Activated CD8-positive, alpha-beta T cell treated with anti-CD3 and anti-CD28 coated beads for 36 hours (primary cell): ENCODE measurements around the gene ZFC3H1. TPM values are rescaled to one million over a fixed set of nuclear protein-coding genes. Genes with fewer than 3 reads are reported as not detected.

Experiments used
- ATAC-seq: fragments of 200-7000 bp; cut with Tn5 transposase; one replicate; pipeline ENCODE4 v1.10.0; 2021; ENCODE audit warnings: mild to moderate bottlenecking, moderate library complexity
- CTCF ChIA-PET: fragments of 350-600 bp; sonication (Branson Sonifier 250); formaldehyde crosslinking; loops from one replicate; lab custom pipeline; 2021; ENCODE audit warnings: antibody characterized with exemption; lab: Charles Lee
- POLR2A ChIA-PET: fragments of 350-600 bp; sonication (Branson Sonifier 250); formaldehyde crosslinking; loops from one replicate; lab custom pipeline; 2021; ENCODE audit warnings: antibody characterized with exemption; lab: Charles Lee
- DNase-seq: peaks from one replicate; pipeline ENCODE4 v3.0.0-alpha.2; 2020
- H3K27ac Mint-ChIP-seq: one replicate; pipeline ENCODE4 v1.8.0; 2021; ENCODE audit warnings: mild to moderate bottlenecking, mixed read lengths
- H3K27me3 Mint-ChIP-seq: one replicate; pipeline ENCODE4 v1.8.0; 2021; ENCODE audit warnings: mixed read lengths
- H3K36me3 Mint-ChIP-seq: one replicate; pipeline ENCODE4 v1.8.0; 2021; ENCODE audit warnings: low read depth, mixed read lengths
- H3K4me1 Mint-ChIP-seq: one replicate; pipeline ENCODE4 v1.8.0; 2021; ENCODE audit warnings: low read depth, mixed read lengths
- H3K4me3 Mint-ChIP-seq: one replicate; pipeline ENCODE4 v1.8.0; 2021; ENCODE audit warnings: mild to moderate bottlenecking, moderate library complexity, mixed read lengths
- H3K9me3 Mint-ChIP-seq: one replicate; pipeline ENCODE4 v1.8.0; 2021; ENCODE audit warnings: mixed read lengths
- CTCF ChIP-seq: fragments of 200-600 bp; IDR thresholded peaks from one replicate; pipeline ENCODE4 v1.8.0; 2022; ENCODE audit warnings: antibody characterized with exemption, mild to moderate bottlenecking
- intact Hi-C: fragments of 100-400 bp; cut with micrococcal nuclease; formaldehyde crosslinking; loops from one replicate; pipeline ENCODE4 v1.10.0; 2022
- total RNA-seq, 2 experiments: library from RNA; stranded (reverse); gene quantifications; one replicate each; pipeline ENCODE4 v1.2.3, GENCODE V29; 2021

Gene ZFC3H1
- total RNA-seq: 10 to 100 TPM; 47.1 to 58.4 TPM

DNA sequence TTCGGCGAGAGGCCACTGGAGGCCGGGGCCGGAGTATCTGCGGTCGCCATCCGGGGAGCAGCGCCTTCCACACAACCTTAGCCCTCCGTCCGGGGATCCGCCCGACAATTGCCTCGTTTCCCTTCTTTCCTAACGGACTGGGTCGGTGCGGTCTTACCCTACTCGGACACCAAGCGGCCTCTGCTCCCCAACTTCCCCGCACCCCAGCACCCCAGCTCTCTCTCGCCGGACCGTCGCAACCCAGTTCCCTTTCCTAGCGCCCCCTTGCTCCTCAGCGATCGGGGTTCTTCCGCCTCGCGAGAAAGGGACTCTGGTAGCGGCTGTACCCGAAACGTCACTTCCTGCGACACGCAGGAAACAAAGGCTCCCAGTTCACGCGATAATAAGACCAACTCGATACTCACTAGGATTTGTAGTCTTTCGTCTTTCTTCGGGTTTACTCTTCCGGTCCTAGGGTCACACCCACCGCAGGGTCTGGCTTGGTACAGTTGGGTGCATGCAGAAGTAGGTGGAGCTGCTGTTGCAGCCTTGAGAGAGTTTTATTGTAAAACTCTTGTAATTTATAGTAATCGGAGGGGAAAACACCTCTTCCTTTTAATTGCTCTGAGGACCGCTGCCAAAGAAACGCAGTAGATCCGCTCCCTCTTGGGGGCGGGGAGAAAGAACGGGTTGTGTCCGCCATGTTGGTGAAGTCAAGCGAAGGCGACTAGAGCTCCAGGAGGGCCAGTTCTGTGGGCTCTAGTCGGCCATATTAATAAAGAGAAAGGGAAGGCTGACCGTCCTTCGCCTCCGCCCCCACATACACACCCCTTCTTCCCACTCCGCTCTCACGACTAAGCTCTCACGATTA is at the start of gene ZFC3H1, which contains the start of gene THAP2:
Gene ZFC3H1 (minus strand): TSS at position 288 of the 850 bp plus-strand sequence. CDS start 238 bp downstream, at position 50.
Gene THAP2 (plus strand): TSS at position 741 of the 850 bp plus-strand sequence. CDS start 209 bp downstream, outside the sequence.
- peaks cover 44% of the 10 kb centered on the region for H3K36me3 Mint-ChIP-seq
- H3K27me3 Mint-ChIP-seq: no peaks in the 10 kb centered on the region
- DNase-seq (peak; percentile 95), ATAC-seq (peak; percentile 85)
- intact Hi-C loops: loop anchor here (2.0 to 10.0 kb wide), 3 partner anchors 23 to 181 kb away; partner anchors contain the start of genes RAB21 and TMEM19
- POLR2A ChIA-PET: interaction anchor here (0.6 to 4.2 kb wide), 28 partner anchors 9 to 178 kb away, joined by 3 to 75 read pairs (median 5); partner anchors contain the start of genes RAB21, TBC1D15 and TMEM19
- TF ChIP-seq CTCF: no peak
- peak within 1 kb of the TSS; percentile 100 for H3K4me3 Mint-ChIP-seq
- H3K27ac Mint-ChIP-seq: peak within 1 kb of the TSS; percentile 100
- CTCF ChIA-PET: interaction anchor here (0.9 to 2.6 kb wide), 13 partner anchors 13 to 91 kb away, joined by 3 to 27 read pairs (median 5); partner anchors contain the start of genes RAB21 and TMEM19
- peaks cover 5% of the 10 kb centered on the region for H3K9me3 Mint-ChIP-seq
- peaks cover 34% of the 10 kb centered on the region for H3K4me1 Mint-ChIP-seq

DNA sequence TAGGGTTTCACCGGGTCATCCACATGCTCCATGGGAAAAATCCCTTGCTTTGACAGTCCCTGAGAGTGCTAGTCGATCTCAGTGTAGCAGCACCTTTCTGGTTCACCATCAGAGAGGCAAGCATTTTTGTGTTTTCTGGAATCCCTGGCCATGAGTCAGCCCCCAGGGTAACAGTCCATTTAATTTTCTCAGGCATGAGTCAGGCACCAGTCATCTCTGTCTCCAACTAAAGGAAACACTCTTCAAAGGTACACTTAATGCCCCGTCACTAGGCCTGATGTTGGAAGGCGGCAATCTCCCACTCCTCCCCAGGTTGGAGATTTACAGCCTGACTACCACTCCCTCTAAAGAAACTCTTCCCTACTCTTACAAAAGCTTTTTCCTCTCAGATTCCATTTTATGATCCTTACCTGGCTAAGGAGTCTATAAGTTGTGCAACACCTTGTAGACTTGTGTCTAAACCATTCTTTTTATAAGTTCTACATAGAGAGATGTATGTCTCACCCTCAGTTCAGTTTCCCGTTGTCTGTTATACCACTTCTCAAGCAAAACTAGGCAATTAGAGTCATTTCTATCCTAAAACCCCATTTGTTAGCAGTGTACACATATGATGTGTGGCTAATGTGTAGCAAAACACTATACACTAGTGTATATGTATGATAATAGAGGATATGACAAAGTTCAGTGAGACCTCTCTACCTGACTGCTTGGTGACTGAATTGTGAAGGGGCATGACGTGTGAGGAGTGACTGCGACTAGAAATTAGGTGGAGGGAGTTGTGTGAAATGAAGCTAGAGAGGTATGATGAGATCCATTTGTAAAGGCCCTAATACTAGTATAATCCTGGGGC is 46.9 kb upstream of the ZFC3H1 start:
- ChIA-PET POLR2A (no interaction called here), CTCF (no interaction called here)
- intact Hi-C loops: no loop called here
- Mint-ChIP-seq H3K4me3 (no peak overlapping the region), H3K4me1 (no peaks in the 10 kb centered on the region), H3K9me3 (peaks cover 25% of the 10 kb centered on the region), H3K27me3 (no peaks in the 10 kb centered on the region), H3K27ac (no peak overlapping the region), H3K36me3 (peaks cover 11% of the 10 kb centered on the region)
- DNase-seq (no peak), ATAC-seq (peak; percentile 39)
- TF ChIP-seq CTCF: no peak

- ATAC-seq (no peak), DNase-seq (no peak)
- Mint-ChIP-seq H3K36me3 (peaks cover 11% of the 10 kb centered on the region), H3K27me3 (no peaks in the 10 kb centered on the region), H3K9me3 (peaks cover 14% of the 10 kb centered on the region), H3K4me1 (no peaks in the 10 kb centered on the region), H3K4me3 (no peak overlapping the region), H3K27ac (no peak overlapping the region)
- intact Hi-C loops: no loop called here
- no peak for TF ChIP-seq CTCF
- ChIA-PET POLR2A (interaction anchor here (1.5 kb wide), 1 partner anchor 45 kb away, joined by 4 read pairs; the partner anchor contains the start of genes THAP2 and ZFC3H1), CTCF (interaction anchor here (1.2 kb wide), 1 partner anchor 34 kb away, joined by 3 read pairs; no protein-coding TSS in a partner anchor)
Measured at GRCh38 chr12:71708658-71709057, 45.0 kb upstream of the ZFC3H1 start.

GRCh38 chr12:71704920-71705319 is 41.3 kb upstream of the ZFC3H1 start:
- POLR2A ChIA-PET: no interaction called here
- no peak for ATAC-seq

More at GRCh38 chr12:71704920-71705319, 41.3 kb upstream of the ZFC3H1 start:
- H3K36me3 Mint-ChIP-seq: peaks cover 12% of the 10 kb centered on the region
- CTCF ChIA-PET: no interaction called here
- no peaks in the 10 kb centered on the region for H3K27me3 Mint-ChIP-seq
- peaks cover 1% of the 10 kb centered on the region for H3K9me3 Mint-ChIP-seq
- no peak for DNase-seq
- H3K27ac Mint-ChIP-seq: no peak overlapping the region
- intact Hi-C loops: no loop called here
- H3K4me1 Mint-ChIP-seq: no peaks in the 10 kb centered on the region
- H3K4me3 Mint-ChIP-seq: no peak overlapping the region
- TF ChIP-seq CTCF: no peak
